OCI-LY7 (cell line): ENCODE results near the gene CDH1. TPM values are rescaled to one million over a fixed set of nuclear protein-coding genes. Genes with fewer than 3 reads are reported as not detected.

Experiments
- BruUV-seq: library from RNA; stranded (reverse); fragments of 400-500 nt; replicated peaks from 2 replicates; lab custom pipeline; 2021; lab: Mats Ljungman, UMichigan
- CTCF ChIA-PET: fragments of 300-600 bp; sonication (Branson Sonifier 250); formaldehyde crosslinking; loops from one replicate; lab custom pipeline; 2022; ENCODE audit warnings: antibody characterized with exemption; ENCODE audit not compliant: unreplicated experiment; lab: Charles Lee
- POLR2A ChIA-PET: fragments of 300-600 bp; sonication (Branson Sonifier 250); formaldehyde crosslinking; loops from one replicate; lab custom pipeline; 2022; ENCODE audit warnings: antibody characterized with exemption; lab: Charles Lee
- DNase-seq: peaks from one replicate; pipeline ENCODE4 v3.0.0-alpha.2; 2015; ENCODE audit warnings: low spot score
- H2AFZ ChIP-seq: fragments of 200-600 bp; sonication (generic), shearing (Covaris generic); 2 replicates; pipeline ENCODE4 v1.6.1; 2014; ENCODE audit warnings: mild to moderate bottlenecking, antibody characterized with exemption, low read length, moderate library complexity
- H3K27ac ChIP-seq: fragments of 200-600 bp; sonication (generic); 2 replicates; pipeline ENCODE4 v1.5.1; 2014; ENCODE audit warnings: mixed run types, low read depth, mild to moderate bottlenecking, moderate library complexity, low read length, inconsistent platforms; ENCODE audit not compliant: poor library complexity, severe bottlenecking
- H3K36me3 ChIP-seq: fragments of 200-600 bp; sonication (generic); 2 replicates; pipeline ENCODE4 v1.6.1; 2014; ENCODE audit warnings: mild to moderate bottlenecking, antibody characterized with exemption, low read length, moderate library complexity, mixed read lengths; ENCODE audit not compliant: insufficient read depth
- H3K4me1 ChIP-seq: fragments of 200-600 bp; sonication (generic); 2 replicates; pipeline ENCODE4 v1.5.1; 2014; ENCODE audit warnings: mild to moderate bottlenecking, low read length; ENCODE audit not compliant: insufficient read depth, poor library complexity, severe bottlenecking
- H3K4me2 ChIP-seq: fragments of 200-600 bp; sonication (generic); 2 replicates; pipeline ENCODE4 v1.6.1; 2014; ENCODE audit warnings: mild to moderate bottlenecking, low read length
- H3K4me3 ChIP-seq: fragments of 200-600 bp; sonication (generic); 2 replicates; pipeline ENCODE4 v1.5.1; 2014; ENCODE audit warnings: mild to moderate bottlenecking, low read depth, low read length; ENCODE audit not compliant: poor library complexity, severe bottlenecking
- H3K79me2 ChIP-seq: fragments of 200-600 bp; sonication (generic); 2 replicates; pipeline ENCODE4 v1.6.1; 2016; ENCODE audit warnings: low read depth, mild to moderate bottlenecking, low read length, moderate library complexity, mixed read lengths; ENCODE audit not compliant: insufficient read depth
- H3K9me2 ChIP-seq: fragments of 200-600 bp; sonication (generic); 2 replicates; pipeline ENCODE4 v1.6.1; 2016; ENCODE audit warnings: mild to moderate bottlenecking, low read length, mixed read lengths; ENCODE audit not compliant: insufficient read depth
- H3K9me3 ChIP-seq: fragments of 200-600 bp; sonication (generic); 2 replicates; pipeline ENCODE4 v1.6.1; 2014; ENCODE audit warnings: mild to moderate bottlenecking, mixed run types, low read length, mixed read lengths
- H4K20me1 ChIP-seq: fragments of 200-600 bp; sonication (generic); 2 replicates; pipeline ENCODE4 v1.6.1; 2014; ENCODE audit warnings: mild to moderate bottlenecking, antibody characterized with exemption, low read length, moderate library complexity, mixed read lengths; ENCODE audit not compliant: insufficient read depth
- EZH2phosphoT487 ChIP-seq: fragments of 200-600 bp; sonication (generic); IDR thresholded peaks from 2 replicates; pipeline ENCODE4 v1.6.1; 2018; ENCODE audit warnings: low read depth, borderline replicate concordance, mild to moderate bottlenecking, mixed run types, antibody characterized with exemption, low read length, moderate library complexity, mixed read lengths
- intact Hi-C: fragments of 100-400 bp; cut with micrococcal nuclease; formaldehyde crosslinking; loops from one replicate; pipeline ENCODE4 v1.10.0; 2022; ENCODE audit not compliant: unreplicated experiment
- total RNA-seq, 2 experiments: library from RNA; depleted of rRNA in 1 of 2; stranded (reverse); fragments of >200 nt in 1 of 2; shearing (Covaris generic) in 1 of 2; gene quantifications; 2 replicates each; pipeline ENCODE4 v1.2.3, GENCODE V29; 2014 to 2022
- TF ChIP-seq, protein P1 (sequence below): fragments of 200-600 bp; sonication (generic); conservative IDR thresholded peaks from 2 replicates; pipeline ENCODE4 v1.5.1; 2014; ENCODE audit warnings: mild to moderate bottlenecking, antibody characterized with exemption, low read length, moderate library complexity, mixed read lengths

Gene CDH1
- total RNA-seq, 2 experiments from 2014 or later: not detected

DNA sequence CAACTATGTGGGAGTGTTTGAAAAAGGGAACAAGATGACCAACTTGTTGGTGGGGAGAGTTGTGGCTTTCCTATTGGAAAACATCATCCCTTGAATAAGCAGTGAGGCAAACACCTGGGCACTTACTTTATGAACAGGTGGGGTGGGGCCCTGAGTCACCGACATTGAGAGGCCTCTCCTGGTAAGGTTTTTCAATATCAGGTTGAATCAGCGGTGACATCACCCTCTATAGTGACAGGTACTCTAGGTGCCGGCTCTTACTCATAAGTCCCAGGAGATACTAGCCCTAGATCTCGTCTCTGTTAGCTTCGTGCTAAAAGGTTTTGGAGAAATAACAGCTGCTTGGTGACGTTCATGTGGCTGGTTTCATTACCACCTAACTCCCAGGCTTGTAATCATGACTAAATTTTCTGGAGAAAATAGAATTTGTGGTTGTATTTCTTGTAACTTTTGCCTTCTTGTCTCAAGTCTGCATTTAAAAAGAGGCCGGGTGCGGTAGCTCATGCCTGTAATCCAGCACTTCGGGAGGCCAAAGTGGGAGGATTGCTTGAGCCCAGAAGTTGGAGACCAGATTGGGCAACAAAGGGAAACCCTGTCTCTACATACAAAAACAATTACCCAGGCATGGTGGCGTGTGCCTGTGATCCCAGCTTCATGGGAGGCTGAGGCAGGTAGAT, 19.3 kb downstream of the CDH1 start:
- ChIA-PET CTCF (no interaction called here), POLR2A (no interaction called here)
- intact Hi-C loops: no loop called here

DNA sequence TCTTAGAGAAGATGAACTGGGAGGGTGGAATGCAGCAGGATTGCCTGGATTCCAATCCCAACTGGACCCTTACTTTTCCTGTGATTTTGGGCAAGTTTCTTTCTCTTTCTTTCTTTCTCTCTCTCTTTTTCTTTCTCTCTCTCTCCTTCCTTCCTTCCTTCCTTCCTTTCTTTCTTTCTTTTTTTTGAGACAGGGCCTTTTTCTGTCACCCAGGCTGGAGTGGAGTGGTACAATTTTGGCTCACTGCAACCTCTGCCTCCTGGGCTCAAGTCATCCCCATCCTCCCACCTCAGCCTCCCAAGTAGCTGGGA, 20.5 kb downstream of the CDH1 start:
- H4K20me1 ChIP-seq: no peaks in the 10 kb centered on the region
- no peak for DNase-seq
- H3K36me3 ChIP-seq: no peaks in the 10 kb centered on the region
- ChIA-PET POLR2A (interaction anchor here (0.6 to 0.7 kb wide), 5 partner anchors 16 to 427 kb away, joined by 3 to 5 read pairs (median 3); no protein-coding TSS in a partner anchor), CTCF (interaction anchor here (0.6 kb wide), 1 partner anchor 229 kb away, joined by 3 read pairs; no protein-coding TSS in a partner anchor)
- H3K27ac ChIP-seq: peak overlapping the region; percentile 33
- H3K79me2 ChIP-seq: no peaks in the 10 kb centered on the region
- peak overlapping the region; percentile 72; the same call in 1 of the 2 replicates for H2AFZ ChIP-seq
- no peaks in the 10 kb centered on the region for H3K9me2 ChIP-seq
- peak overlapping the region; percentile 8 for H3K4me3 ChIP-seq
- BruUV-seq: no TSS peak
- H3K4me1 ChIP-seq: peaks cover 29% of the 10 kb centered on the region
- intact Hi-C loops: no loop called here
- no peak for TF ChIP-seq EZH2phosphoT487
- TF ChIP-seq, protein P1, sequence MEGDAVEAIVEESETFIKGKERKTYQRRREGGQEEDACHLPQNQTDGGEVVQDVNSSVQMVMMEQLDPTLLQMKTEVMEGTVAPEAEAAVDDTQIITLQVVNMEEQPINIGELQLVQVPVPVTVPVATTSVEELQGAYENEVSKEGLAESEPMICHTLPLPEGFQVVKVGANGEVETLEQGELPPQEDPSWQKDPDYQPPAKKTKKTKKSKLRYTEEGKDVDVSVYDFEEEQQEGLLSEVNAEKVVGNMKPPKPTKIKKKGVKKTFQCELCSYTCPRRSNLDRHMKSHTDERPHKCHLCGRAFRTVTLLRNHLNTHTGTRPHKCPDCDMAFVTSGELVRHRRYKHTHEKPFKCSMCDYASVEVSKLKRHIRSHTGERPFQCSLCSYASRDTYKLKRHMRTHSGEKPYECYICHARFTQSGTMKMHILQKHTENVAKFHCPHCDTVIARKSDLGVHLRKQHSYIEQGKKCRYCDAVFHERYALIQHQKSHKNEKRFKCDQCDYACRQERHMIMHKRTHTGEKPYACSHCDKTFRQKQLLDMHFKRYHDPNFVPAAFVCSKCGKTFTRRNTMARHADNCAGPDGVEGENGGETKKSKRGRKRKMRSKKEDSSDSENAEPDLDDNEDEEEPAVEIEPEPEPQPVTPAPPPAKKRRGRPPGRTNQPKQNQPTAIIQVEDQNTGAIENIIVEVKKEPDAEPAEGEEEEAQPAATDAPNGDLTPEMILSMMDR: no peak
- H3K9me3 ChIP-seq: no peaks in the 10 kb centered on the region
- peak overlapping the region; percentile 51 for H3K4me2 ChIP-seq

More for the DNA sequence above, 19.3 kb downstream of the CDH1 start:
- Histone ChIP-seq H2AFZ (peak overlapping the region; percentile 64), H4K20me1 (no peaks in the 10 kb centered on the region), H3K27ac (peak overlapping the region; percentile 33), H3K4me2 (peak overlapping the region; percentile 51), H3K9me3 (no peaks in the 10 kb centered on the region), H3K4me3 (peak overlapping the region; percentile 8), H3K4me1 (peaks cover 29% of the 10 kb centered on the region), H3K36me3 (no peaks in the 10 kb centered on the region), H3K79me2 (no peaks in the 10 kb centered on the region), H3K9me2 (no peaks in the 10 kb centered on the region)
- TF ChIP-seq, protein P1: no peak
- TF ChIP-seq EZH2phosphoT487: no peak
- BruUV-seq: no TSS peak
- DNase-seq: peak; percentile 18

DNA sequence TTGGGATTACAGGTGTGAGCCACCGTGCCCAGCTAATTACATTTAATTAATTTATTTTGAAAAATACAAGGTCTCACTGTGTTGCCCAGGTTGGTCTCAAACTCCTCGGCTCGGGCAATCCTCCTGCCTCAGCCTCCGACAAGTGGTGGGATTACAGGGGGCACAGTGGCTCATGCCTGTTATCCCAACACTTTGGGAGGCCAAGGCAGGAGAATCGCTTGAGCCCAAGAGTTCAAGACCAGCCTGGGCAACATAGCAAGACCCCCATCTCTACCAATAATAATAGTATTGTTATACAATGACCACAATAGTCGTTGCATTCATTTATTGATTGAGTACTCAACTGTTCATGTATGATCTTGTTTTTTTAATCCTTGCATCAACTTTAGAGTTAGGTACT, 22.0 kb downstream of the CDH1 start:
- H3K4me3 ChIP-seq: no peak overlapping the region
- no peaks in the 10 kb centered on the region for H3K36me3 ChIP-seq
- no TSS peak for BruUV-seq
- no peaks in the 10 kb centered on the region for H3K9me3 ChIP-seq
- ChIA-PET CTCF (no interaction called here), POLR2A (no interaction called here)
- H2AFZ ChIP-seq: no peak overlapping the region
- DNase-seq: no peak
- TF ChIP-seq, protein P1: no peak
- no peak for TF ChIP-seq EZH2phosphoT487
- no peaks in the 10 kb centered on the region for H3K9me2 ChIP-seq
- no peak overlapping the region for H3K4me2 ChIP-seq
- H3K27ac ChIP-seq: no peak overlapping the region
- H3K4me1 ChIP-seq: peaks cover 29% of the 10 kb centered on the region
- intact Hi-C loops: no loop called here
- H4K20me1 ChIP-seq: no peaks in the 10 kb centered on the region
- no peaks in the 10 kb centered on the region for H3K79me2 ChIP-seq
